H9 (cell line): ENCODE measurements around the gene SMCO3. TPM values are rescaled to one million over a fixed set of nuclear protein-coding genes. Genes with fewer than 3 reads are reported as not detected.

Source experiments
- DNase-seq: peaks from one replicate; pipeline ENCODE4 v3.0.0-alpha.2; 2017
- H2AFZ ChIP-seq: one replicate; pipeline ENCODE4 v1.6.1; 2013; ENCODE audit warnings: mild to moderate bottlenecking, low read length, control low read depth, moderate library complexity
- H2AK5ac ChIP-seq: 2 replicates; pipeline ENCODE4 v1.6.1; 2013; ENCODE audit warnings: low read length, control low read depth, mixed read lengths; ENCODE audit not compliant: insufficient read length
- H2BK120ac ChIP-seq: one replicate; pipeline ENCODE4 v1.6.1; 2013; ENCODE audit warnings: low read depth, mild to moderate bottlenecking, low read length, control low read depth, inconsistent platforms; ENCODE audit not compliant: poor library complexity, severe bottlenecking
- H2BK12ac ChIP-seq: 2 replicates; pipeline ENCODE4 v1.6.1; 2013; ENCODE audit warnings: low read length, control low read depth, mixed read lengths, low read depth; ENCODE audit not compliant: insufficient read length
- H2BK15ac ChIP-seq: 2 replicates; pipeline ENCODE4 v1.6.1; 2013; ENCODE audit warnings: low read depth, low read length, control low read depth
- H2BK20ac ChIP-seq: one replicate; pipeline ENCODE4 v1.6.1; 2013; ENCODE audit warnings: low read depth, mild to moderate bottlenecking, low read length, control low read depth, inconsistent platforms; ENCODE audit not compliant: poor library complexity, severe bottlenecking
- H2BK5ac ChIP-seq: 2 replicates; pipeline ENCODE4 v1.6.1; 2013; ENCODE audit warnings: low read length, control low read depth, mixed read lengths; ENCODE audit not compliant: insufficient read length
- H3K14ac ChIP-seq: 2 replicates; pipeline ENCODE4 v1.6.1; 2013; ENCODE audit warnings: low read length, control low read depth; ENCODE audit not compliant: insufficient read depth
- H3K18ac ChIP-seq: 2 replicates; pipeline ENCODE4 v1.6.1; 2013; ENCODE audit warnings: low read depth, mild to moderate bottlenecking, mixed read lengths, low read length, control low read depth; ENCODE audit not compliant: insufficient read length
- H3K23ac ChIP-seq: 2 replicates; pipeline ENCODE4 v1.6.1; 2013; ENCODE audit warnings: low read length, control low read depth, mixed read lengths, low read depth; ENCODE audit not compliant: insufficient read length
- H3K23me2 ChIP-seq: 2 replicates; pipeline ENCODE4 v1.6.1; 2013; ENCODE audit warnings: low read depth, mild to moderate bottlenecking, mixed read lengths, low read length, control low read depth; ENCODE audit not compliant: insufficient read length, poor library complexity, severe bottlenecking
- H3K27ac ChIP-seq: 2 replicates; pipeline ENCODE4 v1.5.1; 2013; ENCODE audit warnings: low read length, control low read depth, mixed read lengths, low read depth; ENCODE audit not compliant: insufficient read length
- H3K27me3 ChIP-seq: 2 replicates; pipeline ENCODE4 v1.6.1; 2013; ENCODE audit warnings: low read length, control low read depth, inconsistent platforms; ENCODE audit not compliant: insufficient read depth
- H3K4ac ChIP-seq: 2 replicates; pipeline ENCODE4 v1.6.1; 2013; ENCODE audit warnings: low read depth, mild to moderate bottlenecking, control low read depth, inconsistent platforms, low read length, moderate library complexity
- H3K4me1 ChIP-seq: 2 replicates; pipeline ENCODE4 v1.6.1; 2013; ENCODE audit warnings: low read length, control low read depth, inconsistent platforms; ENCODE audit not compliant: insufficient read depth
- H3K4me2 ChIP-seq: 2 replicates; pipeline ENCODE4 v1.6.1; 2013; ENCODE audit warnings: low read length, control low read depth, mixed read lengths; ENCODE audit not compliant: insufficient read length, insufficient read depth
- H3K56ac ChIP-seq: 2 replicates; pipeline ENCODE4 v1.6.1; 2013; ENCODE audit warnings: low read depth, mild to moderate bottlenecking, mixed read lengths, low read length, control low read depth; ENCODE audit not compliant: insufficient read length
- H3K79me1 ChIP-seq: 2 replicates; pipeline ENCODE4 v1.6.1; 2013; ENCODE audit warnings: low read depth, mild to moderate bottlenecking, moderate library complexity, low read length, control low read depth, inconsistent platforms; ENCODE audit not compliant: insufficient read depth, poor library complexity, severe bottlenecking
- H3K79me2 ChIP-seq: 2 replicates; pipeline ENCODE4 v1.6.1; 2013; ENCODE audit warnings: low read length, control low read depth, inconsistent platforms; ENCODE audit not compliant: insufficient read depth
- H3K9ac ChIP-seq: 2 replicates; pipeline ENCODE4 v1.6.1; 2013; ENCODE audit warnings: low read length, control low read depth, mixed read lengths; ENCODE audit not compliant: insufficient read length; ENCODE audit errors: extremely low read depth
- H3K9me3 ChIP-seq: one replicate; pipeline ENCODE4 v1.6.1; 2013; ENCODE audit warnings: low read depth, low read length, inconsistent platforms; ENCODE audit not compliant: control insufficient read depth
- H3T11ph ChIP-seq: one replicate; pipeline ENCODE4 v1.6.1; 2013; ENCODE audit warnings: mild to moderate bottlenecking, low read length, control low read depth, inconsistent platforms
- H4K20me1 ChIP-seq: one replicate; pipeline ENCODE4 v1.6.1; 2013; ENCODE audit not compliant: control insufficient read depth, insufficient read length, insufficient read depth
- H4K5ac ChIP-seq: 2 replicates; pipeline ENCODE4 v1.6.1; 2013; ENCODE audit warnings: low read depth, mild to moderate bottlenecking, mixed read lengths, low read length, control low read depth; ENCODE audit not compliant: insufficient read length
- H4K8ac ChIP-seq: replicated peaks from 2 replicates; pipeline ENCODE4 v1.6.1; 2013; ENCODE audit warnings: low read length, control low read depth, mixed read lengths, low read depth; ENCODE audit not compliant: insufficient read length
- H4K91ac ChIP-seq: 2 replicates; pipeline ENCODE4 v1.6.1; 2013; ENCODE audit warnings: low read depth, mild to moderate bottlenecking, moderate library complexity, mixed read lengths, low read length, control low read depth; ENCODE audit not compliant: insufficient read length
- H3K27ac Mint-ChIP-seq, 3 experiments: 2 replicates in 2 of 3; 3 replicates in 1 of 3; pipeline ENCODE4 v1.8.0; 2020 to 2021; ENCODE audit warnings: mixed read lengths in 3 of 3, mild to moderate bottlenecking in 1 of 3, moderate library complexity in 1 of 3
- H3K27me3 Mint-ChIP-seq: 2 replicates; pipeline ENCODE4 v1.8.0; 2021; ENCODE audit warnings: low read depth, mild to moderate bottlenecking, moderate library complexity, mixed read lengths
- H3K36me3 Mint-ChIP-seq, 3 experiments: 2 replicates in 2 of 3; 3 replicates in 1 of 3; pipeline ENCODE4 v1.8.0; 2020 to 2021; ENCODE audit warnings: low read depth in 3 of 3, mixed read lengths in 3 of 3; ENCODE audit not compliant: insufficient read depth in 1 of 3
- H3K4me1 Mint-ChIP-seq, 2 experiments: 2 replicates each; pipeline ENCODE4 v1.8.0; 2020; ENCODE audit warnings: mixed read lengths in 2 of 2
- H3K4me3 Mint-ChIP-seq, 2 experiments: 2 replicates in 1 of 2; 3 replicates in 1 of 2; pipeline ENCODE4 v1.8.0; 2020 to 2021; ENCODE audit warnings: mild to moderate bottlenecking in 2 of 2, mixed read lengths in 2 of 2, moderate library complexity in 1 of 2
- H3K9me3 Mint-ChIP-seq, 2 experiments: 2 replicates in 1 of 2; 3 replicates in 1 of 2; pipeline ENCODE4 v1.8.0; 2020; ENCODE audit warnings: mild to moderate bottlenecking in 2 of 2, mixed read lengths in 2 of 2, moderate library complexity in 1 of 2
- CTCF ChIP-seq: fragments of 200-600 bp; sonication (generic); conservative IDR thresholded peaks from 3 replicates; pipeline ENCODE4 v1.8.0; 2021; ENCODE audit warnings: antibody characterized with exemption, mild to moderate bottlenecking
- WGBS: extraction: QIAGEN DNeasy Blood & Tissue Kit; methylation state at CpG from one replicate; pipeline ENCODE4 v1.1.7; 2013; ENCODE audit warnings: missing lambda C conversion rate, low lambda C conversion rate, mixed read lengths; ENCODE audit not compliant: insufficient read length; ENCODE audit errors: extremely low coverage; 5-methylcytosine and 5-hydroxymethylcytosine counted together
- total RNA-seq: library from RNA; stranded (reverse); gene quantifications from 2 replicates; pipeline ENCODE4 v1.2.1, GENCODE V29; 2021

Gene SMCO3
- total RNA-seq, 1 experiment from 2014 or later, result not detected

DNA sequence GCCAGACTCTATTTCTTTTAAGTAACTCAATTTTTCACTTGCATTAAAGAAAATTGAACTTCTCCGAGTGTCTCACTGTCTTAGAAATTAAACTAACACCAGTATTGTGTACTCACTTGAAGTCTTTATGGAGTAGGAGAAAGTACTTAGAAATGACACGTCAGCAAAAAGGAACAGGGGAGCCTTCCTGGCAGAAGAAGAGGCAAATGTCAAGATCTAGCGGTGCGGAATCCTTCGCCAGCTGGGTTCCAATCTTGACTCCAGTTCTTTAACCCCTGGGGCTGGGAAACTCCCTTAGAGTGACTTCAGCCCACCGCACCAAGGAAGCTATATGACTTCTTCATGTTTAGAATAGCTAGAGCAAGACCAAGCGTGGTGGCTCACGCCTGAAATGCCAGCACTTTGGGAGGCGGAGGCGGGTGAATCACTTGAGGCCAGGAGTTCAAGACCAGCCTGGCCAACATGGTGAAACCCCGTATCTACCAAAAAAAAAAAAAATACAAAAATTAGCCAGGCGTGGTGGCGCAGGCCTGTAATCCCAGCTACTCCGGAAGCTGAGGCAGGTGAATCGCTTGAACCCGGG, 45.1 kb downstream of the SMCO3 start:
- no peaks in the 10 kb centered on the region for H3K27me3 ChIP-seq
- H2AK5ac ChIP-seq, result no peak overlapping the region
- Mint-ChIP-seq H3K4me1 (peaks cover 18 to 29% of the 10 kb centered on the region in 2 experiments), H3K4me3 (peak overlapping the region; percentile 96 to 98), H3K36me3 (peaks cover 18 to 33% (median 26%) of the 10 kb centered on the region in 3 experiments), H3K27ac (peak overlapping the region; percentile 52 to 99 (median 79); a peak in 4 of 7 replicates), H3K27me3 (peaks cover 5% of the 10 kb centered on the region; the same call in 1 of the 2 replicates), H3K9me3 (peaks cover 7 to 9% of the 10 kb centered on the region in 2 experiments; a peak in 4 of 5 replicates)
- peak overlapping the region; percentile 89 for H3K4me2 ChIP-seq
- no peak overlapping the region for H2BK120ac ChIP-seq
- no peak overlapping the region for H4K8ac ChIP-seq
- no peaks in the 10 kb centered on the region for H3K79me1 ChIP-seq
- no peak overlapping the region for H2BK15ac ChIP-seq
- H3K27ac ChIP-seq, result no peak overlapping the region
- peaks cover 3% of the 10 kb centered on the region for H4K20me1 ChIP-seq
- H3K4ac ChIP-seq, result no peak overlapping the region
- no peaks in the 10 kb centered on the region; the same call in 1 of the 2 replicates for H3K79me2 ChIP-seq
- no peak for TF ChIP-seq CTCF
- H3T11ph ChIP-seq, result no peak overlapping the region
- no peak overlapping the region for H3K14ac ChIP-seq
- H3K56ac ChIP-seq, result no peak overlapping the region
- no peaks in the 10 kb centered on the region for H3K9me3 ChIP-seq
- H3K18ac ChIP-seq, result peak overlapping the region; percentile 55
- H2BK20ac ChIP-seq, result no peak overlapping the region
- H3K4me1 ChIP-seq, result no peaks in the 10 kb centered on the region
- no peak overlapping the region for H2BK12ac ChIP-seq
- peaks cover 8% of the 10 kb centered on the region for H3K23me2 ChIP-seq
- peak; percentile 59 for DNase-seq
- H4K5ac ChIP-seq, result no peak overlapping the region
- H3K9ac ChIP-seq, result peak overlapping the region; percentile 92
- H2AFZ ChIP-seq, result no peak overlapping the region
- no peak overlapping the region for H2BK5ac ChIP-seq
- WGBS, result no CpG with 5 or more reads among the region's 16 CpGs
- no peak overlapping the region for H3K23ac ChIP-seq
- no peak overlapping the region for H4K91ac ChIP-seq
